Measurements from ENCODE around the gene VAMP4.
"Not testable (repeated sequence)": the region's sequence is repeated elsewhere in the genome, so short reads cannot be mapped to it uniquely, and the experiment has no call there.

Gene VAMP4

DNA sequence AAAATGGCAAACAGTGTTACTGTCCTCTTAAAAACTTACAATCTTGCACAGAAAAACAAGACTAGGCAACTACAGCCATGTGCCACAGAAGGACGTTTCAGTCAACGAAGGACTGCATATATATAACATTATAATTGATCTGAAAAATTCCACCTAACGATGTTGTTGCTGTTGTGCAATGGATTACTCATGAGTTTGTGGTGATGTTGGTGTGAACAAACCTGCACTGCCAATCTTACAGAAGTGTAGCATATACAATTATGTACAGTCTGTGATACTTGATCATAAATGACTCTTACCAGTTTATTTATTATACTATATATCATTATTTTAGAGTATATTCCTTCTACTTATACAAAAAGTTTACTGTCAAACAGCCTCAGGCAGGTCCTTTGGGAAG lies 6.8 kb upstream of the VAMP4 start:
- no peak for DNase-seq

- DNase-seq = no peak
Measured at GRCh38 chr1:171744986-171745385, 3.1 kb upstream of the VAMP4 start.

DNA sequence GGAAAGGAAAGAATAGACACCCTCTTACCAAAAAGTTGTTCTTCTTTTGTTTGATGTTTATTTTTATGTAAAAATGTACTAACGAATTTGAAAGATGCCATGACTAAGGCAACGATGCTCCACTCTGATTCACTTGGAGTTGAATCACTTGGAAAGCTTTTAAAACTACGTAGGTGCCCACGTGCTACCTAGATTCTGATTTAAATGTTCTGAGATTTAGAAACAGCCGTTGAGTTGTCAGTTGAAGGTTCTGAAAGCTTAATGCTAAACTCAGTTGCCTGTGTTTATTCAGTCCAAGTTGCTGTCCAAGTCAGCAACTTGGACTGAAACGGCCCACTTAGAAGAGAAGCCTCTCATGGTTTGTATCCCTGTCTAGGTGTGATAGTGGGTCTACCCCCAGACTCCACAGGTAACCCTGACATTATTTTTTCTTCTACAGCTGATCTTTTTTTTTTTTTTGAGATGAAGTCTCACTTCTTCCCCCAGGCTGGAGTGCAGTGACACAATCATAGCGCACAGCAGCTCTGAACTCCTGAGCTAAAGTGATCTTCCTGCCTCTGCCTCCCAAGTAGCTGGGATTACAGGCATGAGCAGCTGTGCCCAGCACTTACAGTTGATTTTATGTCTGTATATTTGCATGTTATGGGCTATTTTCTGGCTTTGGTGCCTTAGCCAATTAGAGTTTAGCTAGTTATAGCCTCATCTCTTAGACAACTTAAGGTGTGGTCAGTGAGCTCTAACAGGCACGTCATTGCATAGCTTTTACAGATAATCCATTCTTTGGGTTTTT lies 1.4 kb upstream of the VAMP4 start:
- no peak for DNase-seq

- DNase-seq = no peak
Measured at GRCh38 chr1:171742577-171742922, 685 bp upstream of the VAMP4 start.

DNA sequence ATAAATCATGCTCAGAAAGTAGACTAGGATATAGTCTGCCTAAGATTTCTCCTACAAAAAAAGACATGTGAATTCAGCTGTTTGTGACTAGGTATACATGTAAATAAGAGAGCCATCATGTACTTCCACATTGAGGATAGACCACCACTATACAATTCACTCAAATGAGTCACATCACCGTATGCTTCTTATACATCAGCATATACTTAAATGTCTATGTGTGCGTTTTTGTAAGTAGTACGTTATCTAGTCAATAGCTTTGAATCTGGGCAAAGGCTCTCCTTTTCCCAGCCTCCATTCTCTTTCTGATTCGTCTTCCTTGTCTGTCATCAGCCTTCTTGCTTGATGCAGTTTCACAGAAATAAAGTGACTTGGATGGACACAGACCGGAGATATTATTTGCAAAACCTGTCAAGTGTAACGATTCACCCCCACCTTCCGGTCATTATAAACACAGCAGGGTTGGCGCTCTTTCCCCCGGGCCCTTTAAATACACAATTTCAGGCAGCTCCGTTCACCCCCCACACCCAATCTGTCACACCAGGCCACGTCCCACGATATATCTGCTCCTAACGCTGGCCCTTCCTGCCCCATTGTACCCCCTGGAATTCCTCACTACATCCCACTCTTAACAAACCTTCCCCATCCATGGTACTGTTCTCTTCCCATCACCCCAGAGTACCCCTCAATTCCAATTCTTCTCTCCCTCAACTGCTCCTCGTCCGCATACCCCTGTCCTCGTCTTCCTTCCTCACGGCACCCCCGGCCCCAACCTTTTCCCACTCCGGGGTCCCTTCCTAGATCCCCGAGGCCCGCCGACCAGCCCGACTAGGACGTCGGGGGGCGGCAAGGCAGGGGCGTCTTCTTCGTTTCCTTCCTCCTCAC lies 636 bp downstream of the VAMP4 start:
- peak; percentile 37 for DNase-seq

GRCh38 chr1:171740356-171740863 lies 1.5 kb downstream of the VAMP4 start:
- no peak for DNase-seq

- DNase-seq = no peak
Measured at GRCh38 chr1:171739656-171740055, 2.2 kb downstream of the VAMP4 start.

- no peak for DNase-seq
Measured at GRCh38 chr1:171738911-171739310, 3.0 kb downstream of the VAMP4 start.

GRCh38 chr1:171736196-171736595 lies 5.7 kb downstream of the VAMP4 start:
- DNase-seq = no peak

DNA sequence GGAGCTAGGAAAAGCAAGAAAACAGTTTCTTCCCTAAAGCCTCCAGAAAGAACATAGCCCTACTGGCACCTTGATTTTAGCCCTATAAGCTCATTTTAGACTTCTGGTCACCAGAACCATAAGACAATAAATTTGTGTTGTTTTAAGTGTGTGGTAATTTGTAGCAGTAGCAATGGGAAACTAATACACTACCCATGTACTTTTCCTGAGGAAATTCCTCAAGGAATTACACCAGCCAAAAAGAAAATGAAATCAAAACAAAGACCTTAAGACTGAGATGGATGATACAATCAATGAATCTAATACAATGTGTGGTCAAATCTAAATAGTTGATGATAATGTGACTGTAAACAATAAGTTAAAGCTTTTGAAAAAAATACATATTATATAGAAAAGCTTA lies 11.8 kb downstream of the VAMP4 start:
- no peak for DNase-seq

DNA sequence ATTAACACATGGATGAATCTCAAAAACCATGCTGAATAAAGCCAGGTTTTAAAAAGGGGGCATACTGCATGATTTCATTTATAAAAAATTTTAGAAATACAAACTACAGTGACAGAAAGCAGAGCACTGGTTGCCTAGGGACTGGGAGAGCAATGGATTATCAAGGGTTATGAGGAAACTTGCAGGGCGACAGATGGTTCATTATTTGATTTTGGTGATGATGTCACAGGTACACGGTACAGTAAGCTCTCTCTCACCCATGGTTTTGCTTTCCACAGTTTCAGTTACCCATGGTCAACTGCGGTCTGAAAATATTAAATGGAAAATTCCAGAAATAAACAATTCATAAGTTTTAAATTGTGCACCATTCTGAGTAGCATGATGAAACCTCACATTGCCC lies 14.1 kb downstream of the VAMP4 start:
- no peak for DNase-seq

DNA sequence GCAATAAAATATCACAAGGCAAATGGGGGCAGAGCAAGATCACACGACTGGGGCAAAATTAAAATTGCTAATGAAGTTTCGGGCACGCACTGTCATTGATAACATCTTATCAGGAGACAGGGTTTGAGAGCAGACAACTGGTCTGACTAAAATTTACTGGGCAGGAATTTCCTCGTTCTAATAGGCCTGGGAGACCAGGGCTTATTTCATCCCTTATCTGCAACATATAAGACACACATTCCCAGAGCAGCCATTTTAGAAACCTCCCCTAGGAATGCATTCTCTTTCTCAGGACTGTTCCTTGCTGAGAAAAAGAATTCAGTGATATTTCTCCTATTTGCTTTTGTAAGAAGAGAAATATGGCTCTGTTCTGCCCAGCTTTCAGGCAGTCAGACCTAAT lies 18.7 kb downstream of the VAMP4 start:
- not testable (repeated sequence) for DNase-seq

DNA sequence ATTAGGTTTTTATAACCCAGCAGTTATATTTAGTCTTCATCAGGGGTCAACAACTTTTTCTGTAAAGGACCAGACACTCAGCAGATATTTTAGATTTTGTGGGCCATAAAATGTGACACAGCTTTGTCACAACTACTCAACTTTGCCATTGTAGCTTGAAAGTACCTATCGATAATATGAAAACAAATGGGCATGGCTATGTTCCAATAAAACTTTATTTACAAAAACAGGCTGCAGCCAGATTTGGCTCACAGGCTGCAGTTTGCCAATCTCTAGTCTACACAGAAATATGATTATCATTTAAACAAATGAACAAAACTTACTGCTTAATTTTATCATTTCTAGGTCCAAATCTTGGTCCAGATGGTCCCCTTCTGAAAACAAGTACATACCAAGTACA lies 23.0 kb downstream of the VAMP4 start:
- no peak for DNase-seq

- no peak for DNase-seq
Measured at GRCh38 chr1:171718216-171718615, 23.6 kb downstream of the VAMP4 start.

GRCh38 chr1:171717062-171717718 lies 24.7 kb downstream of the VAMP4 start:
- no peak for DNase-seq

- DNase-seq = no peak
Measured at GRCh38 chr1:171716616-171717015, 25.2 kb downstream of the VAMP4 start.

DNA sequence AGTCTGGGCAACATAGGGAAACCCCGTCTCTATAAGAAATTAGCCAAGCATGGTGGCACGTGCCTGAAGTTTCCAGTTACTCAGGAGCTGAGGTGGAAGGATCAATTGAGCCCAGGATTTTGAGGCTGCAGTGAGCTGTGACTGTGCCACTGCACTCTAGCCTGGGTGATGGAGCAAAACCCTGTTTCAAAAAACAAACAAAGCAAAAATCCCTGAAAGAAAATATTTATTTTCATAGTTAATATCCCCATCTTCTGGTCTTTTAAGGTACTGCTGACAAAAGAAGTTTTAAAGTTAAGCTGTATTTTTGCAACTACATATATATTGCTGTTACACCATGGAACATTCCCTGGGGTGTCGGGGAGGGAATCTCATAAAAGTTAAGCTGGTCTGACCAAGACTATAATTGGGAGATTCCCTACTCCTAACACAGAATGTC lies 26.0 kb downstream of the VAMP4 start:
- DNase-seq = no peak

- no peak for DNase-seq
Measured at GRCh38 chr1:171712341-171712740, 29.5 kb downstream of the VAMP4 start.

- no peak for DNase-seq
Measured at GRCh38 chr1:171711643-171712042, 30.2 kb downstream of the VAMP4 start.

DNA sequence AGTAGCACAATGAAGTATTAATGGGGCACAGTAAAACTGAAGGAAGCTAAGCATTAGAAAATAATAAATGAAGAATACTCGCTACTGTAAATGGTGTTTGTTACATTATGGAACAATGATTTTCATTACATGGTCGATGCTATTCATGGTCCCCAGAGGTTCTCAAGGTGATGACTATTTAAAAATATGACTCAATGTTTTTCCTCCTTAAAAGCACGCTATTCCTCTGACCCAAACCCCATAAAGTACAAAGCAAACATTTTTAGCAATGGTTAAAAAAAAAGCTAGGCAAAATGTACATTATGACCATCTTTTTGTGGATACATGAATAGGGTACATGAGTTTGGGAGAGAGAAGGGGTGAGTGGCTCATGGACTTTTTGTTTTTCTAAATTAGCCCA lies 34.3 kb downstream of the VAMP4 start:
- DNase-seq = no peak

DNA sequence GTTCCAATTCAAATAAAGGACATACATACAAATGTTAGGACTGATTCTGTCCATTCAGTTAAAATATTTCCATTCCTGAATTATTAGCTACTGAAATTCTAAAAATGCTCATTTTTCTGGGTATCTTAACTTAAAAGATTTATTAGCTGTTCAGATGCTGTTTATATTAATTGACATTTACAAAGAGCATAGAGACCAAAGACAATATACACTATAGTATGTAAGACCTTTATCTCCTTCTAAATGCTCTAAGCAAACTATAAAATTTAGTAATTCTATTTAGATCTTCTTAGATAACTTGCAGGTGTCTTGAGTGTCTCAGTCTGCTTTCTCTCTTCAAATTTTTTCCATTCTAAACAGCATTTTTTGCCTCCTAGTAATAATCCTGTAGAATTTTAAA lies 39.3 kb downstream of the VAMP4 start:
- no peak for DNase-seq

- no peak for DNase-seq
Measured at GRCh38 chr1:171699531-171699930, 42.3 kb downstream of the VAMP4 start.

GRCh38 chr1:171695772-171696171 lies 46.1 kb downstream of the VAMP4 start:
- not testable (repeated sequence) for DNase-seq
